DMS79 treated with DMSO at 0.1 percent for 48 hours (cell line): Measurements from ENCODE around the gene FEZF2.

Experiments used
- DNase-seq: peaks from one replicate; lab custom pipeline; 2025; lab: John Stamatoyannopoulos, UW

FEZF2 gene

GRCh38 chr3:62372621-62373041, 719 bp downstream of the FEZF2 start:
- DNase-seq: no peak

GRCh38 chr3:62371720-62372591, 1.4 kb downstream of the FEZF2 start:
- no peak for DNase-seq

- DNase-seq: no peak
These were observed 2.3 kb downstream of the FEZF2 start for GRCh38 chr3:62370858-62371719.

- no peak for DNase-seq
These were observed 3.1 kb downstream of the FEZF2 start for GRCh38 chr3:62370112-62370857.

GRCh38 chr3:62369476-62369743, 3.9 kb downstream of the FEZF2 start:
- no peak for DNase-seq

- DNase-seq: no peak
These were observed 4.5 kb downstream of the FEZF2 start for GRCh38 chr3:62368705-62369475.

GRCh38 chr3:62368290-62368704, 5.1 kb downstream of the FEZF2 start:
- no peak for DNase-seq

GRCh38 chr3:62367763-62368195, 5.6 kb downstream of the FEZF2 start:
- DNase-seq: no peak

- no peak for DNase-seq
These were observed 7.2 kb downstream of the FEZF2 start for GRCh38 chr3:62366126-62366484.

- no peak for DNase-seq
These were observed 7.8 kb downstream of the FEZF2 start for GRCh38 chr3:62365391-62366125.

GRCh38 chr3:62364191-62364590, 9.2 kb downstream of the FEZF2 start:
- DNase-seq: no peak

GRCh38 chr3:62363275-62363674, 10.1 kb downstream of the FEZF2 start:
- DNase-seq: no peak

GRCh38 chr3:62361824-62362223, 11.5 kb downstream of the FEZF2 start:
- DNase-seq: no peak

GRCh38 chr3:62361261-62361660, 12.1 kb downstream of the FEZF2 start:
- DNase-seq: no peak

GRCh38 chr3:62359531-62359930, 13.8 kb downstream of the FEZF2 start:
- no peak for DNase-seq

GRCh38 chr3:62356356-62356755, 17.0 kb downstream of the FEZF2 start:
- no peak for DNase-seq

- no peak for DNase-seq
These were observed 17.6 kb downstream of the FEZF2 start for GRCh38 chr3:62355703-62356102.

- DNase-seq: no peak
These were observed 29.6 kb downstream of the FEZF2 start for GRCh38 chr3:62343755-62344154.

GRCh38 chr3:62335196-62335595, 38.2 kb downstream of the FEZF2 start:
- no peak for DNase-seq

GRCh38 chr3:62332835-62333244, 40.5 kb downstream of the FEZF2 start:
- no peak for DNase-seq

- no peak for DNase-seq
These were observed 41.3 kb downstream of the FEZF2 start for GRCh38 chr3:62332017-62332416.
